Keratinocyte (primary cell): ENCODE measurements around the gene PFN4. TPM values are rescaled to one million over a fixed set of nuclear protein-coding genes. Genes with fewer than 3 reads are reported as not detected.

ENCODE experiments used
- DNase-seq: peaks from one replicate; pipeline ENCODE4 v3.0.0-alpha.2; 2011; ENCODE audit warnings: low read depth, missing footprints, low spot score
- FAIRE-seq: peaks from 2 replicates; lab custom pipeline; 2011; peaks lifted over from hg19 to GRCh38; lab: Jason Lieb, UNC
- H2AFZ ChIP-seq: 2 replicates; pipeline ENCODE4 v1.6.0; 2012; ENCODE audit warnings: low read length, control low read depth, inconsistent platforms; ENCODE audit not compliant: control insufficient read depth
- H3K27ac ChIP-seq: 2 replicates; pipeline ENCODE4 v1.5.1; 2011; ENCODE audit warnings: low read length; ENCODE audit not compliant: control insufficient read depth, insufficient read depth
- H3K27me3 ChIP-seq: 3 replicates; pipeline ENCODE4 v1.6.0; 2011; ENCODE audit warnings: low read length; ENCODE audit not compliant: control insufficient read depth, insufficient read depth; ENCODE audit errors: extremely low read depth
- H3K36me3 ChIP-seq, 2 experiments: 2 replicates in 1 of 2; 3 replicates in 1 of 2; pipeline ENCODE4 v1.5.1; 2011; ENCODE audit warnings: low read length in 2 of 2, mild to moderate bottlenecking in 1 of 2; ENCODE audit not compliant: control insufficient read depth in 2 of 2, insufficient read depth in 2 of 2; ENCODE audit errors: extremely low read depth in 1 of 2
- H3K4me1 ChIP-seq: 3 replicates; pipeline ENCODE4 v1.5.1; 2011; ENCODE audit warnings: low read length; ENCODE audit not compliant: control insufficient read depth, insufficient read depth; ENCODE audit errors: extremely low read depth
- H3K4me2 ChIP-seq: 3 replicates; pipeline ENCODE4 v1.6.0; 2011; ENCODE audit warnings: low read depth, low read length; ENCODE audit not compliant: control insufficient read depth, insufficient read depth; ENCODE audit errors: extremely low read depth
- H3K4me3 ChIP-seq, 3 experiments: fragments of 200-600 bp in 1 of 3; sonication (generic) in 1 of 3; 2 replicates in 2 of 3; 3 replicates in 1 of 3; pipeline ENCODE4 v1.5.1; 2011 to 2016; ENCODE audit warnings: low read length in 3 of 3, mild to moderate bottlenecking in 3 of 3, control low read depth in 2 of 3, inconsistent platforms in 1 of 3, low read depth in 1 of 3, mixed read lengths in 1 of 3, mixed run types in 1 of 3, moderate library complexity in 1 of 3; ENCODE audit not compliant: control insufficient read depth in 2 of 3, insufficient read depth in 2 of 3; ENCODE audit errors: extremely low read depth in 1 of 3
- H3K79me2 ChIP-seq: 2 replicates; pipeline ENCODE4 v1.6.0; 2012; ENCODE audit warnings: low read length; ENCODE audit not compliant: control insufficient read depth, insufficient read depth
- H3K9ac ChIP-seq: 3 replicates; pipeline ENCODE4 v1.6.0; 2011; ENCODE audit warnings: low read length; ENCODE audit not compliant: control insufficient read depth, insufficient read depth; ENCODE audit errors: extremely low read depth
- H3K9me1 ChIP-seq: 3 replicates; pipeline ENCODE4 v1.6.0; 2011; ENCODE audit warnings: low read length; ENCODE audit not compliant: control insufficient read depth, insufficient read depth; ENCODE audit errors: extremely low read depth
- H3K9me3 ChIP-seq: 2 replicates; pipeline ENCODE4 v1.5.1; 2012; ENCODE audit warnings: low read depth, low read length; ENCODE audit not compliant: control insufficient read depth
- H4K20me1 ChIP-seq: 3 replicates; pipeline ENCODE4 v1.6.0; 2011; ENCODE audit warnings: low read length; ENCODE audit not compliant: control insufficient read depth, insufficient read depth; ENCODE audit errors: extremely low read depth
- EZH2 ChIP-seq: IDR thresholded peaks from one replicate; pipeline ENCODE4 v1.6.1; 2012; ENCODE audit warnings: inconsistent platforms, mild to moderate bottlenecking, low read length, moderate library complexity
- dilution Hi-C: fragments of 300-500 bp; cut with MboI; formaldehyde crosslinking; loops from one replicate; pipeline ENCODE4 v1.7.0; 2020; ENCODE audit warnings: low sequenced_read_pairs; ENCODE audit not compliant: extremely low pct_ligation_motif_present
- polyA plus RNA-seq, 5 experiments: library from polyadenylated mRNA; depleted of rRNA in 3 of 5; stranded (reverse) in 3 of 5; stranded (forward) in 1 of 5; unstranded in 1 of 5; fragments of >200 nt; gene quantifications; 1 replicate in 1 of 5; 2 replicates in 3 of 5; 3 replicates in 1 of 5; pipeline versions ENCODE4 v1.2.1 to v1.2.3, GENCODE V29; 2011 to 2012; ENCODE audit warnings: missing spikeins in 2 of 5, low read depth in 1 of 5, low replicate concordance in 1 of 5
- TF ChIP-seq, protein P1 (sequence below), 3 experiments: IDR thresholded peaks in 1 of 3; conservative IDR thresholded peaks in 1 of 3; optimal IDR thresholded peaks in 1 of 3; 2 replicates in 2 of 3; 3 replicates in 1 of 3; pipeline versions ENCODE3 to v1.5.1; 2011; ENCODE audit warnings: low read length in 3 of 3, mild to moderate bottlenecking in 3 of 3, moderate library complexity in 2 of 3, control low read depth in 1 of 3, inconsistent platforms in 1 of 3; ENCODE audit not compliant: insufficient read depth in 2 of 3; ENCODE audit errors: extremely low read depth in 1 of 3

PFN4 gene
- polyA plus RNA-seq, 1 donor (not counting 4 experiments of a cell fraction or from before 2014, with no cell fraction given) = 0.16 TPM

DNA sequence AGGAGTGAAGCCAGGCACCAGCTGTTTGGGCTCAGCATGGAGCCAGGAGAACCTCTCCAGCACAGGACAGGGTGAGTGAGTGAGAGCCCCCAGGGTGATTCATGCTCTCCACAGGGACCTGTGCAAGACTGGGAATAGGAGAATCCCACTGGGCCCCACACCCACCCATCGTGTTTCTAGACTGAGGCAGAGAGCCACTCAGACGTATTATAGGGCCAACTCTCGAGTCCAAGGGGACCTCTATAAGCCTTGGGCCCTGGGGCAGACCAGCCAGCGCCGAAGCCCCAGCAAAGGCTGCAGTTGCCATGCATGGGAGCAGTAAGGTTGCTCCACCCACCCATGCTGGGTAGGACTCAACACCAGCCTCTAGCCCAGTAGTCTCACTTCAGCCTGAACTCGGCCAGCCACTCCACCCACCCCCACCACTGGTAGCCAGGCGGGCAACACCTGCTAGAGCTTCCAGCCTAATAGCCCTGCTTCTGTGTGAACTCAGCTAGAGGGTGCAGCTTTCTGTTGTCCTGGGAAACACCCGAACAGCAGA, 19.0 kb downstream of the PFN4 start:
- Histone ChIP-seq H3K27me3 (no peaks in the 10 kb centered on the region), H4K20me1 (no peaks in the 10 kb centered on the region), H3K4me3 (no peak overlapping the region), H2AFZ (no peak overlapping the region), H3K4me2 (no peak overlapping the region), H3K79me2 (no peaks in the 10 kb centered on the region), H3K9me1 (no peaks in the 10 kb centered on the region), H3K4me1 (no peaks in the 10 kb centered on the region), H3K27ac (no peak overlapping the region), H3K9ac (no peak overlapping the region), H3K36me3 (no peaks in the 10 kb centered on the region), H3K9me3 (no peaks in the 10 kb centered on the region)
- TF ChIP-seq EZH2 = no peak
- TF ChIP-seq, protein P1, sequence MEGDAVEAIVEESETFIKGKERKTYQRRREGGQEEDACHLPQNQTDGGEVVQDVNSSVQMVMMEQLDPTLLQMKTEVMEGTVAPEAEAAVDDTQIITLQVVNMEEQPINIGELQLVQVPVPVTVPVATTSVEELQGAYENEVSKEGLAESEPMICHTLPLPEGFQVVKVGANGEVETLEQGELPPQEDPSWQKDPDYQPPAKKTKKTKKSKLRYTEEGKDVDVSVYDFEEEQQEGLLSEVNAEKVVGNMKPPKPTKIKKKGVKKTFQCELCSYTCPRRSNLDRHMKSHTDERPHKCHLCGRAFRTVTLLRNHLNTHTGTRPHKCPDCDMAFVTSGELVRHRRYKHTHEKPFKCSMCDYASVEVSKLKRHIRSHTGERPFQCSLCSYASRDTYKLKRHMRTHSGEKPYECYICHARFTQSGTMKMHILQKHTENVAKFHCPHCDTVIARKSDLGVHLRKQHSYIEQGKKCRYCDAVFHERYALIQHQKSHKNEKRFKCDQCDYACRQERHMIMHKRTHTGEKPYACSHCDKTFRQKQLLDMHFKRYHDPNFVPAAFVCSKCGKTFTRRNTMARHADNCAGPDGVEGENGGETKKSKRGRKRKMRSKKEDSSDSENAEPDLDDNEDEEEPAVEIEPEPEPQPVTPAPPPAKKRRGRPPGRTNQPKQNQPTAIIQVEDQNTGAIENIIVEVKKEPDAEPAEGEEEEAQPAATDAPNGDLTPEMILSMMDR (optimal IDR thresholded peaks at IDR 0.05 in 1 of 3, IDR thresholded peaks at IDR 0.05 in 1 of 3, conservative IDR thresholded peaks at IDR 0.05 in 1 of 3; ENCODE audit: extremely low read depth in 1 of 3, insufficient read depth in 2 of 3, low read length in 3 of 3) = no peak
- DNase-seq (no peak), FAIRE-seq (no peak)
- dilution Hi-C loops = no loop called here

DNA sequence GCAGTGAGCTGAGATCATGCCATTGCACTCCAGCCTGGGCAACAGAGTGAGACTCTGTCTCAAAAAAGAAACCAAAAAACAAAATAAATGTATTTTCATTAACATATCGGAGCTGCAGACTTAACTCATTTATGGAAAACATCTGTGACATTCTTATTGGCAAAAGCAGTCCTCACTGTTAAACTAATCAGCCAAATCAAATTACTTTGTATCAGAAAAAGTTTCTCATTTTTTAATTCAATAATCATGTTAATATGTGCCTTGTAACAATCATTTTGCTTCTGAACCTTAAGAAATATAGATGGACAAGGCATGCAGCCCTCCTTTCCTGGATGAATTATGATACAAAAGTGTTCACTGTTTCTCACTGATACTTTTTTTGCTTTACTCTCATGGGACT, 20.5 kb downstream of the PFN4 start:
- Histone ChIP-seq H2AFZ (no peak overlapping the region), H3K4me1 (no peaks in the 10 kb centered on the region), H3K27ac (no peak overlapping the region), H4K20me1 (no peaks in the 10 kb centered on the region), H3K27me3 (no peaks in the 10 kb centered on the region), H3K9me1 (no peaks in the 10 kb centered on the region), H3K9me3 (no peaks in the 10 kb centered on the region), H3K4me3 (no peak overlapping the region), H3K79me2 (no peaks in the 10 kb centered on the region), H3K9ac (no peak overlapping the region), H3K4me2 (no peak overlapping the region), H3K36me3 (no peaks in the 10 kb centered on the region)
- FAIRE-seq (no peak), DNase-seq (no peak)
- dilution Hi-C loops = no loop called here
- TF ChIP-seq, protein P1 (optimal IDR thresholded peaks at IDR 0.05 in 1 of 3, IDR thresholded peaks at IDR 0.05 in 1 of 3, conservative IDR thresholded peaks at IDR 0.05 in 1 of 3; ENCODE audit: extremely low read depth in 1 of 3, insufficient read depth in 2 of 3, low read length in 3 of 3) = no peak
- no peak for TF ChIP-seq EZH2
